Esophagus muscularis mucosa (tissue), 4 donors: ENCODE measurements around the gene TEDC1. TPM values are rescaled to one million over a fixed set of nuclear protein-coding genes. Genes with fewer than 3 reads are reported as not detected.

ENCODE experiments used
- DNase-seq: peaks from one replicate; pipeline ENCODE4 v3.0.0-alpha.2; 2017; ENCODE audit errors: extremely low spot score
- H3K27ac ChIP-seq, 4 donors: fragments of 200-600 bp; sonication (generic); replicated peaks in 1 of 4; 1 replicate in 3 of 4; 2 replicates in 1 of 4; pipeline ENCODE4 v1.5.1; 2016 to 2019; ENCODE audit warnings: mild to moderate bottlenecking in 1 of 4
- H3K27me3 ChIP-seq, 4 donors: fragments of 200-600 bp; sonication (generic); one replicate each; pipeline versions ENCODE4 v1.5.1 to v1.6.0; 2016 to 2019
- H3K36me3 ChIP-seq, 4 donors: fragments of 200-600 bp; sonication (generic); one replicate each; pipeline ENCODE4 v1.5.1; 2016 to 2019
- H3K4me1 ChIP-seq, 4 donors: fragments of 200-600 bp; sonication (generic); one replicate each; pipeline ENCODE4 v1.5.1; 2016 to 2019
- H3K4me3 ChIP-seq, 4 donors: fragments of 200-600 bp; sonication (generic); 1 replicate in 2 of 4; 2 replicates in 2 of 4; pipeline ENCODE4 v1.5.1; 2016 to 2019; ENCODE audit warnings: mild to moderate bottlenecking in 4 of 4, moderate library complexity in 1 of 4
- H3K9me3 ChIP-seq, 4 donors: fragments of 200-600 bp; sonication (generic); 1 replicate in 3 of 4; 2 replicates in 1 of 4; pipeline ENCODE4 v1.5.1; 2016 to 2019
- EP300 ChIP-seq: sonication (generic); formaldehyde crosslinking; IDR thresholded peaks from one replicate; pipeline ENCODE4 v1.6.1; 2017; ENCODE audit warnings: antibody characterized with exemption
- POLR2A ChIP-seq: fragments of 450-650 bp; IDR thresholded peaks from one replicate; pipeline ENCODE4 v1.6.1; 2017; ENCODE audit warnings: antibody characterized with exemption, moderate library complexity, mild to moderate bottlenecking, low read depth
- POLR2AphosphoS5 ChIP-seq, 2 donors: sonication (generic); formaldehyde crosslinking; IDR thresholded peaks; one replicate each; pipeline ENCODE4 v1.6.1; 2017; ENCODE audit warnings: antibody characterized with exemption in 2 of 2
- WGBS: methylation state at CpG from one replicate; pipeline ENCODE4 v1.1.5; 2018; 5-methylcytosine and 5-hydroxymethylcytosine counted together
- intact Hi-C: fragments of 100-400 bp; cut with DNase I; formaldehyde crosslinking; loops from one replicate; pipeline ENCODE4 v1.15.1; 2023
- total RNA-seq, 4 donors: library from RNA; depleted of rRNA; stranded (reverse); fragments of >200 nt; gene quantifications; one replicate each; pipeline versions ENCODE4 v1.1.0 to v1.2.1, GENCODE V29; 2016
- TF ChIP-seq, protein P1 (sequence below), 3 experiments: fragments of 200-600 bp in 2 of 3; fragments of 450-650 bp in 1 of 3; sonication (generic) in 2 of 3; IDR thresholded peaks; one replicate each; pipeline ENCODE4 v1.5.1; 2017 to 2019; ENCODE audit warnings: antibody characterized with exemption in 3 of 3, mild to moderate bottlenecking in 2 of 3, moderate library complexity in 1 of 3

Gene TEDC1
- total RNA-seq, 4 donors from 2014 or later = 3.8 to 6.6 (median 4.7) TPM

DNA sequence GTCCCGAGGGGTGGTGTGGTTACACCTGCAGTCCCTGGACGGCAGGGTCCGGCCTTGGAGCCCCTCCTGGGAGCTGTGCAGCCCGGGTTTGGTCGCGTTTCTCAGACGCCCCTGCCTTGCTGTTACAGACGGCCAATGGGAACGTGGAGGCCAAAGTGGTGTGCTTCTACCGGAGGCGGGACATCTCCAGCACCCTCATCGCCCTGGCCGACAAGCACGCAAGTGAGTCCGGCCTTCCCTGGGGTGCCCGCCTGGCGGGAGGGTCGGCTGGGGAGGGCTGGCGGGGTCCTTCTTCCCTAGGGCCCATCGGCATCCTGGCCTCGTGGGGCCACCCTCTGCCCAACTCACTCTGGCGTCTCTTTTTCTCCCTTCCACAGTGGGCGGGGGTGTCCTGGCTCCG, 45.8 kb upstream of the TEDC1 start:
- Histone ChIP-seq H3K4me1 (peaks cover 17 to 24% (median 21%) of the 10 kb centered on the region in 4 donors), H3K4me3 (no peak overlapping the region), H3K27ac (no peak overlapping the region), H3K27me3 (no peaks in the 10 kb centered on the region), H3K9me3 (no peaks in the 10 kb centered on the region), H3K36me3 (peaks cover 3 to 51% (median 29%) of the 10 kb centered on the region in 4 donors)
- intact Hi-C loops = loop anchor here (5.0 kb wide), 1 partner anchor 42 kb away; the partner anchor contains the start of gene CRIP1
- DNase-seq = no peak
- 90% methylated on average over 24 of the region's 24 CpGs for WGBS
- TF ChIP-seq POLR2A (no peak), POLR2AphosphoS5 (IDR thresholded peaks at IDR 0.05) (no peak), EP300 (no peak)
- TF ChIP-seq, protein P1, sequence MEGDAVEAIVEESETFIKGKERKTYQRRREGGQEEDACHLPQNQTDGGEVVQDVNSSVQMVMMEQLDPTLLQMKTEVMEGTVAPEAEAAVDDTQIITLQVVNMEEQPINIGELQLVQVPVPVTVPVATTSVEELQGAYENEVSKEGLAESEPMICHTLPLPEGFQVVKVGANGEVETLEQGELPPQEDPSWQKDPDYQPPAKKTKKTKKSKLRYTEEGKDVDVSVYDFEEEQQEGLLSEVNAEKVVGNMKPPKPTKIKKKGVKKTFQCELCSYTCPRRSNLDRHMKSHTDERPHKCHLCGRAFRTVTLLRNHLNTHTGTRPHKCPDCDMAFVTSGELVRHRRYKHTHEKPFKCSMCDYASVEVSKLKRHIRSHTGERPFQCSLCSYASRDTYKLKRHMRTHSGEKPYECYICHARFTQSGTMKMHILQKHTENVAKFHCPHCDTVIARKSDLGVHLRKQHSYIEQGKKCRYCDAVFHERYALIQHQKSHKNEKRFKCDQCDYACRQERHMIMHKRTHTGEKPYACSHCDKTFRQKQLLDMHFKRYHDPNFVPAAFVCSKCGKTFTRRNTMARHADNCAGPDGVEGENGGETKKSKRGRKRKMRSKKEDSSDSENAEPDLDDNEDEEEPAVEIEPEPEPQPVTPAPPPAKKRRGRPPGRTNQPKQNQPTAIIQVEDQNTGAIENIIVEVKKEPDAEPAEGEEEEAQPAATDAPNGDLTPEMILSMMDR (IDR thresholded peaks at IDR 0.05) = no peak

DNA sequence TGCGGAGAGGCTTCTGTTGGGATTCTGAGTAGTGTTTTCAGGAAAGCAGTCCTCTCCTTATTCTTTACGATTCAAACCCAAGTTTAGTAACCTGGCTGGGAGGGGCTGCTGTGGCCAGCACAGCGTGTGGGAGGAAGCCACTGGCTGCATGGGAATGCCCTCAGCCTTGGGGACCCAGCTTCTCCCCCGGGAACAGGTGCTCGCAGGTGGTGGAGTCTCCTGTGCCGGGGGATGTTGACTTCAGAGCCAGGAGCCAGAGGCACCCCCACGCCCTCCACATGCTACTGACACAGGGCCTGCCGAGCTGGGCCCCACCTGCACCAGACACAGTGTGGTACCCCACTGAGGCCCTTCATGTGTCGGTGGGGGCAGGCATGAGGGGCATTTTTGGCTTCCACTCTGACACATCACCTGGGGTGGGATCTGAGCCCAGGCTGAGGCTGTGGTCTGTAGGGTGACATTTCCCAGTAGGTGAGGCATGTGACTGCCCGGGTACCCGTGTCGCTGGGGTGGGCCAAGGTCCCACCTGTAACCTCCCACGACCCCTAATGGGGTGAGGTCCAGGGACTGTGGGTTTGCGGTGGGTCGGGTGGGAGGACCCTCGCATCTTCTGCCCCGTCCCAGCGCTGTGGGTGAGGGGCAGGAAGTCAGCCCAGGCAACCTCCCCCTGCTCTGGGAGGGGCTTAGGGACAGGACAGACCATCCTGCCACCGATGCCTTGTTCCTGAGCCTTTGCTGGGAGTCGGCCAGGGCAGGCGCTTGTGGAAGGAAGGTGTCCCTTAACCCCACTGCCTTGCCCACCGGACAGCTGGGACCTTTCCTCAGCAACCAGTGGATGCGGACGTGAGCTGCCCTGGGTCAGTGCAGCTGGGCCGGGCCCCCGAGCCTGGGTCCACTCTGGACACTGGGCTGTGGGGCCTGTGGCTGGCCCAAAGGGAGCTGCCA, 44.9 kb upstream of the TEDC1 start:
- WGBS = 87% methylated on average over 21 of the region's 26 CpGs
- intact Hi-C loops = loop anchor here (5.0 kb wide), 1 partner anchor 41 kb away; the partner anchor contains the start of gene CRIP1
- TF ChIP-seq POLR2A (no peak), EP300 (no peak), POLR2AphosphoS5 (IDR thresholded peaks at IDR 0.05) (no peak)
- TF ChIP-seq, protein P1 (IDR thresholded peaks at IDR 0.05) = no peak
- Histone ChIP-seq H3K27me3 (no peaks in the 10 kb centered on the region), H3K4me3 (no peak overlapping the region), H3K27ac (no peak overlapping the region), H3K36me3 (peaks cover 10 to 51% (median 30%) of the 10 kb centered on the region in 4 donors), H3K9me3 (no peaks in the 10 kb centered on the region), H3K4me1 (peaks cover 17 to 24% (median 21%) of the 10 kb centered on the region in 4 donors)
- DNase-seq = no peak

DNA sequence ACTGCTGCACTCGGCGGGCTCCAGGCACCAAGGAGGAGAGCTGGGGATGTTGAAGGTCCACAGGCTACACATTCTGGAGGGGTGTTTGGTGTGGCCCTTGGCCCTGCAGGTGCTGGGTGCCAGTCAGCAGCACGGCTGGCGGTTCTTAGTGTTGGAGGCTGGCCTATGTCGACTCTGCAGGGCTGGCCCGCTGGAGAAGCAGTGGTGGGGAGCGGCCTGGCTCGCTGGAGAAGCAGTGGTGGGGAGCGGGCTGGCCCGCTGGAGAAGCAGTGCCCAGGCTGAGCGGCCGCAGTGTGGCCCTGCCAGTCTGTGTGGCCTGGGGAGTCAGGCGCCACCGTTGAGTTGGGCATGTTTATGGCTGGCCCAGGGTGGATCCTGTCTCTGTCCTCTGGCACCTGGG, 44.1 kb upstream of the TEDC1 start:
- Histone ChIP-seq H3K36me3 (peaks cover 12 to 55% (median 34%) of the 10 kb centered on the region in 4 donors), H3K4me1 (peaks cover 17 to 24% (median 21%) of the 10 kb centered on the region in 4 donors), H3K9me3 (no peaks in the 10 kb centered on the region), H3K27me3 (no peaks in the 10 kb centered on the region), H3K4me3 (no peak overlapping the region), H3K27ac (no peak overlapping the region)
- WGBS = 93% methylated on average over 2 of the region's 14 CpGs
- no peak for TF ChIP-seq POLR2AphosphoS5 (IDR thresholded peaks at IDR 0.05)
- TF ChIP-seq EP300 = no peak
- TF ChIP-seq, protein P1 (IDR thresholded peaks at IDR 0.05) = no peak
- no peak for TF ChIP-seq POLR2A
- no peak for DNase-seq
- intact Hi-C loops = loop anchor here (5.0 kb wide), 1 partner anchor 40 kb away; the partner anchor contains the start of gene CRIP1

DNA sequence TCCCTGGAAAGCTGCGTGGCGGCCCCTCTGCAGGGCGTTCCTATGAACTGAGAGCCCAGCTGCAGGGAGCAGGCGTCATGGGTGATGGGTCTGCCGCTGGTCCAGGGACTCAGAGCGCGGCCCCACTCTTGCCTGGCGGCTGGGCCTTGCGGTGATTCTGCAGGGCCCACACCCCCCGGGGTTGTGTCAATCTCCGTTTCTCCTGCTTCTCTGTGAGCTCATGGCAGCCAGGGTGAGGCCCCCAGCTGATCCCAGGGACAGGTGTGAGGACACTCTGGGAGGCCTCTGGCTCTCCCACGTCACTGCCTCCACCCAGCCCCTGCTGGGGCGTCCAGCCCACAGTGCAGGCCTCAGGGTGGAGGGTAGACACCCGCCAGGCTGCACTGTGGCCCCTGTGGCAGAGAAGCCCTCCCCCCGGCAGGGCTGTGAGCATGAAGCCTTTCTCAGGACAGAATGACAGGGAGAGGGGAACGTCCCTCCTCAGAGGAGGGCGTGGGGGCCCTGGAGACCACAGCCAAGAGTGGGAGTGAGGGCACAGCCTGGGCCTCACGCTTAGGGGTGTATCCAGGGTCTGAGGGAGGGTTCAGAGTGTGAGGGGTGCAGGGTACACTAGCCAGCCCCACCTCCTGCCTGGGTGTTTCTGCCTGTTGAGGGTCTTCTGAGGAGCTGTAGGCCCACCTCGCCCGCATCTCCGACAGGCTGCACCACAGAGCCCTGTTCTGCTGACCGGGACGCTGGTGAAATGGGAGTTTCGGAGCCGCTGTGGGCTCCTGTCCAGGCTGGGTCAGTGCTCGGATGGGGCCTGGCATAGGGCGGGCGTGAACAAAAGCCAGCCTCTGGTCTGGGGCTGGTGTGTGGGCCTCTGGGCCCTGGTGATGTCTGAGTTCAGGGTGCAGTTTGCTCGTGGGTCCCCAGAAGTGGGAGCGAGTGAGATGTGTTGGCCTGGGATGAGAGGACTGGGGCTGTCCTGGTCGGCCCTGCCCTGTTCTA, 43.1 kb upstream of the TEDC1 start:
- TF ChIP-seq POLR2AphosphoS5 (IDR thresholded peaks at IDR 0.05) = no peak
- no peak for TF ChIP-seq EP300
- TF ChIP-seq POLR2A = no peak
- TF ChIP-seq, protein P1 (IDR thresholded peaks at IDR 0.05) = no peak
- peaks cover 12 to 55% (median 38%) of the 10 kb centered on the region in 4 donors for H3K36me3 ChIP-seq
- no peaks in the 10 kb centered on the region for H3K9me3 ChIP-seq
- intact Hi-C loops = loop anchor here (2.0 to 5.0 kb wide), 2 partner anchors 39 to 81 kb away; partner anchors contain the start of gene CRIP1
- no peak for DNase-seq
- H3K4me3 ChIP-seq = no peak overlapping the region
- H3K27ac ChIP-seq = peak overlapping the region; percentile 30 to 64 (median 44)
- H3K4me1 ChIP-seq = peaks cover 17 to 24% (median 21%) of the 10 kb centered on the region in 4 donors
- H3K27me3 ChIP-seq = no peaks in the 10 kb centered on the region
- WGBS = 86% methylated on average over 27 of the region's 31 CpGs
